T-helper 2 cell (primary cell): ENCODE results near the gene BOD1L2.

ENCODE experiments used
- DNase-seq, 5 experiments: peaks; one replicate each; pipeline versions ENCODE4 v3.0.0 to v3.0.0-alpha.2; 2012 to 2022
- total RNA-seq, 2 donors: gene quantifications; one replicate each; lab custom pipeline; 2026; lab: John Stamatoyannopoulos, UW

Gene BOD1L2
- total RNA-seq, result 0 reads per million in 2 donors

DNA sequence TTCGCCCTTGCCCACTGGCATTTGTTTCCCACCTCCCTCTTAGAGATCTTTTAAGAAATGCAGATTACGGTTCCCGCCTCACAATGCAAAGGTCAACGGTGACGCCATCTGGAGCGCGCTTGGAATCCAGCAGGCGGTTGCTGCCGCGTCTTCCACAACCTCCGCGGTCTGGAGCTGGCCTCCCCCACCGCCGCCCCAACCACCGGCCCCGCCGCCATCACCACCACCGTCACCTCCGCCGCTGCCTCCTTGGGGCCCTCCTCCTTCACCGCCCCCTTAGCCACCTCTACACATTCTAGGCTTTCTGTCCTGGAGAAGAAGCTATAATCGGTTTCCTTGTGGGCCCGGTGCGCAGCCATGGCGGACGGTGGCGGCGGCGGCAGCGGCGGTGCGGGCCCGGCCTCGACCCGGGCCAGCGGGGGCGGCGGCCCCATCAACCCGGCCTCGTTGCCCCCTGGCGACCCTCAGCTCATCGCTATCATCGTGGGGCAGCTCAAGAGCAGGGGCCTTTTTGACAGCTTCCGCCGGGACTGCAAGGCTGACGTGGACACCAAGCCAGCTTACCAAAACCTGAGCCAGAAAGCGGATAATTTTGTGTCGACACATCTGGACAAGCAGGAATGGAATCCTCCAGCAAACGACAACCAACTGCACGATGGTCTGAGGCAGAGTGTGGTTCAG is at the start of gene BOD1L2:
TSS of gene BOD1L2 (plus strand) at position 132 of the 681 bp plus-strand sequence. CDS start at position 358, 226 bp downstream.
- DNase-seq, result no peak

DNA sequence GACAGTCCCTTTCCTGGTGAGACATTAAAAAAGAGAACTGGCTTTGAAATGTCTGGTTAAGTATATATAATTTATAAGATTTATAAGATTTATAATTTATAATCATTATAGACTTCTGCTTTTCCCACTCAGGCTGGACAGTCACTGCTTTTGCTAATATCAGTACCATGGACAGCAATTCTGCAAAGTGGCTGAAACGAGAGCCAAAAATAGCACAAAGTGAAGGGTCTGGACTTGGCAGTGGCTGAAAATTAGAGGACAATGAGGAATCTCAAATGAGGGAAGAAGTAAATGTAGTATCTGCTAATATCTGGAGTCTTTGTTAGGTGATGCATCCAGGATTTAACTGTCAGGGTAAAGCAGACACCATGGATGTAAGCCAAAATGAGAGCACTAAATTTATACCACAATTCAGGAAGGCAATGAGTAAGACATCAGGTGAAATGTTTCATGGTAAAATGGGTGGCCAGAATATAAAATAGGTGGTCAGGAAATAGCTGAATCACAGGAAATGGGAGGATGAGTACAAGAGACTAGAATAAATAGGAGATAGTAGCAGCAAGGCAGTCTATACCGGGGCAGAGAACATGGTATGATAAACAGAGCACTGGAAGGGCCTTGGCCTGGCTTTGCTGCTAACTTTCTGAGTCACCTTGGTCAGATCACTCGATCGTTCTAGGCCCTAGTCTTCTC is 39.6 kb upstream of the BOD1L2 start:
- DNase-seq, result no peak

DNA sequence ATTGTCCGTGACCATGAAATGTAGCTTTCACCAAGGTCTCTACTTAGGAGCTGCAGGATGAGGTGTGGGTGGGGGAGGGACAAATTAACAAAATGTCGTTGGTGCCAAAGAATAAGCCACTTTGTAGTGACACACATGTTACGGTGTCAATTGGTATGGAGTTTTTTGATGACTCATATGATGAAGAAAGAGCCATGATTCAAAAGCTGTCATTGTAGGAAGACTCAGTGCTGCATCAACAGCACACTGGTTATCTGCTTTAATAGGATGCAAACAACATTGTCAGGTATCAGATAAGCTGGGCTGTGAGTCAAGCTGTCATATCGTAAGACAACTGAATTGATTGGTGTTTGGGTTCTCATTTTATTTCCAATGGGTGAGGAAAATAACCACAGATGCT is 36.6 kb upstream of the BOD1L2 start:
- DNase-seq, result no peak

GRCh38 chr18:57113799-57114420 is 33.0 kb upstream of the BOD1L2 start:
- DNase-seq, result no peak

GRCh38 chr18:57116598-57117132 is 30.2 kb upstream of the BOD1L2 start:
- no peak for DNase-seq

- no peak for DNase-seq
These were observed 25.3 kb upstream of the BOD1L2 start for GRCh38 chr18:57121542-57122112.

DNA sequence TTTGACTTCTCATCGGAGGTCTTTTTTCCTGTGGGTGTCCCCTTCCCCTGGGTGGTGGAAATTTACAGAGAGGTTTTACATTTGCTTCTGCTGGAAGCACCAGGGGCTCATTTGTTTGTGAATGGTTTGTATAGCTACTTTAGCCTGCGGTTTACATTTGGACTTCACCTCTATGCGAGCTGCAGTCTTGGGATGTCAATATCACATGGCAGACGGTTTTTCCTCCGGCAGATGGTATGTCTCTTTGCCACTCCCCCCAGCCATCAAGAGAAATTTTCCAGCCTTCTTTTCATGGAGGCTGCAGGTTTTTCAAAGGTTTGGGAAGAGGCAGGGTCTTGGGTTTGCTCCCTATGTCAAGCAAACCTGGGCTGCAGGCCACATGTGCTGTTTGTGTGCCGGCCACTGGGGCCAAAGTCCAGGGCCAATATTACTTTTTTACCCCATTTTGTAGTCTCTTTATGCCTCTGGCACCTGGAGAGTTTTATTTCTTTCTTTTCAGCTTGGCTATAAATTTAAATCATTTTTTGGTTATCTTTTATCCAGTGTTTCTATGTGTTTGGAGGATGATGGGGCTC is 23.9 kb upstream of the BOD1L2 start:
- no peak for DNase-seq

GRCh38 chr18:57125627-57126026 is 21.3 kb upstream of the BOD1L2 start:
- DNase-seq, result no peak

DNA sequence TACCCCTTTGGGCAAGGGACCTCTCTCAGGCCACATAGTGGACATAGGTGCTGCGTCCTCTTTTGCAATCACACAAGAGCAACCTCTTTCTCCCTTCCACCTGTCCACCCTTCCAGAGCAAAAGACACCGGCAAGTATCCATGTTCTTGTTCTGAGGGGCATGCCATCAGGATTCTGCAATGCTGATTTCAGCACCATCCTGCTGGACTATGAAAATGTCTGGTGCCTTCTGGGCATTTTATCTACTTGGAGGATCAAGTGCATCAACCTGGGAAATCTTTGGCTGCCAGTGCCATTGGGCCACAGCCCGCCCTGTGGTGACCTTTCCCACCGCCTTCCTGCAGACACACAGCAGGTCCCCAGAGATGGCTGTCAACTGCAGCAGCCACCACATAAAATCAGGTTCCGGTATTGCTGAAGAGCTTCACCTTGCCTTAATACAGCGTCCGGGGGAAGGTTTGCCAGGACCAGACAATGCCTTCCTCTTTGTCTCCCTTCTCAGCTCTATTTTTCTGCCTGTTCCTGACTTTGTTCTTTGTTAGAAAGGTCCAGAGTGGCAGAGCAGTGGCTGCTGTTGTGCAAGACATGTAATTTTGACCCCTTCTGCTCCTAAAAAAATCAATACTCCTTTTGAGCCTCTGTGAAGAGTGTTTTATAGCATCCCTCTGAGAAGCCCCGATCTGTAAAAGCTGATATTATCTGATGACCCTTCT is 18.5 kb upstream of the BOD1L2 start:
- no peak for DNase-seq

DNA sequence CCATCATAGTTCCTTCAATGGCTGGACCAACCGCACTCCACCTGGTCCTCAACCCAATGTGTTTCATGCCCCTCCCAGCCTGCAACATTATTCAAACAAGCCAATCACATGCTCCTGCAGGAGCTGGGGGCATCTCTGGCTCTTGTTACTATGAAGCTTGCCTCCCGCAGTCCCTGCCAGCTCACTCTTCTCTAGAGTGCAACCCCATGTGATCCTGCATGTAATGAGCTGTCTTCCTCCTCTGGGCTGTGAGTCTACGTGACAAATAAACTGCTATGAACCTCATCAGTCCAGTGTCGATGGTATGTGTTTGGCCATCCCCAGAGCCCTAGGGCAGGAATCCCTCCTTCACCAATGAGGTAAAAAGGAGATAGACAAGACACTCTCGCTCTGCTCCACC is 15.8 kb upstream of the BOD1L2 start:
- DNase-seq, result no peak

GRCh38 chr18:57131782-57132181 is 15.1 kb upstream of the BOD1L2 start:
- DNase-seq, result no peak

GRCh38 chr18:57134618-57135135 is 12.2 kb upstream of the BOD1L2 start:
- no peak for DNase-seq

- no peak for DNase-seq
These were observed 11.2 kb upstream of the BOD1L2 start for GRCh38 chr18:57135699-57136098.

DNA sequence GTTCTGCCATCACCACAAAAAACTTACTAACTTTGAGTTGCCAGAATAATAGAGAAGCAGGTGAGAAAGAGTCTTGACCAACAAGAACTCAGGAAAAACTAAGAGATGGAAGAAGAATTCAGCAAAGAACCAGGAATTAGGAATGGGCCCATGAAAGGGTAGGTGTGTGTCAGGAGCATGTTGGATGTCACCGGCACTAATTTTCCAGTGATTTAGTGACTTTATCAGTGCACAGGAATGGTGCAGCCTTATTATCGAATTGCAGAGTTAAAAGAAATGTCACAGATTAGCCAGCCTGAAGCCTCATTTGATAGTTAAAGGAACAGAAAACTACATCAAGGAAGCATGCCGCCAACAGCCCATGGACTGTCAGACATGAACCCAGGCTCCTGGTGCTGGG is 9.0 kb upstream of the BOD1L2 start:
- no peak for DNase-seq

DNA sequence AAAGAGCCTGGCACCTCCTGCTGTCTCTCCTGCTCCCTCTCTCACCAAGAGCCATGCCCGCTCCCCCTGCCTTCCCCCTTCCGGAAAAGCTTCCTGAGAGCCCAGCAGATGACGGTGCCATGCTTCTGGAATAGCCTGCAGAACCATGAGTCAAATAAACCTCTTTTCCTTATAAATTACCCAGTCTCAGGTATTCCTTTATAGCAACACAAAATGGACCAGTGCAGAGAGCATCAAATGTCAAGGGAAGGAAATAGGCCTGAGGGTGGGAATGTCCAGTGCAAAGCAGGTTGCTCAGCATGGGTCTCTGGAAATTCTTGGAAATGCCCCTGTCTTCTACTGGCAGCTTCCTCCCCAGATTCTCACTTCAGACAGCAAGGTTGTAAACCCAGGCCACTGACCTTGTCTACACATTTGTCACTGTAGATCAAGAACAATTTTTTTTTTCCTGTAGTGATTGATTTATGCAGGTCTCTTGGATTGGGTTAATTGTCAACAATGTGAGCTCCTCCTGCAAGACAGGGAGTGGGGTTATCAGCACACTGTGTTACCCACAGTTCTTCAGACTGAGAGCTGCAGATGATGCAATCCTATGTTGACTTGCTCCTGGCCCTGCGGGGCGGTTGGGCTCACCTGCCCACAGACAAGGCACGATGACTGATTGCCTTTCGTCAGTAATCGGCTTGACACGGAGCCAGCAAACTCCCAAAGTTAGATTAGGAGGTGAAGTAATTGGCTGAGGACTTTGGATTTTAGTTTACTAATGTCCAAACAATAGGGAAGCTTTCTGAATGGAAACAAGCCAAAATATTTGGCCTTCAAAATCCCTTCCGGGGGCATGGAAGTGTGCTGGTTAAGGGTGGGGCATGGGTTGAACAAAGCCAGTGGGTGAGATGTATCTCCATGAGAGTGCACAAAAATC is 5.4 kb upstream of the BOD1L2 start:
- no peak for DNase-seq

GRCh38 chr18:57142324-57142723 is 4.6 kb upstream of the BOD1L2 start:
- DNase-seq, result no peak

- DNase-seq, result no peak
These were observed 3.6 kb upstream of the BOD1L2 start for GRCh38 chr18:57143265-57143664.

- no peak for DNase-seq
These were observed 1.4 kb downstream of the BOD1L2 start for GRCh38 chr18:57148263-57148662.

- DNase-seq, result no peak
These were observed 2.2 kb downstream of the BOD1L2 start for GRCh38 chr18:57149051-57149450.

GRCh38 chr18:57149531-57149930 is 2.6 kb downstream of the BOD1L2 start:
- DNase-seq, result no peak

DNA sequence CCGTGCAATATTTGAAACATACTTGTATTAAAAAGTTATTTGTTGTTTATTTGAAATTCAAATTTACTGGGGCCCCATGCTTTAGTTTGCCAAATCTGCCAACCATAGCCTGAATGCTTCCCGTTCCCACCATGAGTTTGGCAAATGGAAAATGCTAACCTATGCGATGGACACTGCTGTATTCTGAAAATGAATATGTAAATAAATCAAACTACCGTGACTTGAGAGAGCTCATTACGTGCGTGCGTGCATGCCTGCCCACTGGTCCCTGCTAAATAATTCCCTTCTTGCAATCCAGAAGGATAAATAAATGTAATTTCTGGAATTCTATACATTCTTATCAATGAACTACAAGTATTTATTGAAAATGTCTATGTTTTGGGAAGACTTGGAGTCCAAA is 3.2 kb downstream of the BOD1L2 start:
- no peak for DNase-seq
